LNCaP clone FGC (cell line): ENCODE results near the gene ABHD10.

Experiments used
- DNase-seq: peaks from one replicate; pipeline ENCODE4 v3.0.0-alpha.2; 2011; ENCODE audit warnings: low read depth
- H3K4me3 ChIP-seq: 2 replicates; pipeline ENCODE4 v1.5.1; 2011; ENCODE audit warnings: mild to moderate bottlenecking, low read depth, low read length, control low read depth
- CTCF ChIP-seq: IDR thresholded peaks from 2 replicates; pipeline ENCODE4 v1.5.1; 2012; ENCODE audit warnings: mild to moderate bottlenecking; ENCODE audit not compliant: control insufficient read depth, insufficient read depth; ENCODE audit errors: extremely low read depth

The ABHD10 gene

GRCh38 chr3:112003321-112004080, 24.7 kb downstream of the ABHD10 start:
- TF ChIP-seq CTCF: no peak
- H3K4me3 ChIP-seq: no peak overlapping the region
- no peak for DNase-seq

- no peak for DNase-seq
- no peak for TF ChIP-seq CTCF
- H3K4me3 ChIP-seq: no peak overlapping the region
Observed at GRCh38 chr3:112004187-112004586, 25.4 kb downstream of the ABHD10 start.

GRCh38 chr3:112004669-112005068, 25.8 kb downstream of the ABHD10 start:
- DNase-seq: no peak
- TF ChIP-seq CTCF: no peak
- H3K4me3 ChIP-seq: no peak overlapping the region

- DNase-seq: no peak
- H3K4me3 ChIP-seq: no peak overlapping the region
- no peak for TF ChIP-seq CTCF
Observed at GRCh38 chr3:112005091-112005672, 26.4 kb downstream of the ABHD10 start.

- no peak for TF ChIP-seq CTCF
- no peak for DNase-seq
Observed at GRCh38 chr3:112007633-112008032, 28.8 kb downstream of the ABHD10 start.

GRCh38 chr3:112009670-112010069, 30.8 kb downstream of the ABHD10 start:
- TF ChIP-seq CTCF: no peak
- no peak overlapping the region for H3K4me3 ChIP-seq
- no peak for DNase-seq

More at GRCh38 chr3:112007633-112008032, 28.8 kb downstream of the ABHD10 start:
- H3K4me3 ChIP-seq: no peak overlapping the region
